Stimulated activated CD8-positive, alpha-beta memory T cell treated with anti-CD3 and anti-CD28 coated beads, Interleukin-12 subunit alpha, Interleukin-12 subunit beta, amount 100 ng/mL, for 1 hour (primary cell): ENCODE measurements around the gene TUBB3.
"Not testable (repeated sequence)": the region's sequence is repeated elsewhere in the genome, so short reads cannot be mapped to it uniquely, and the experiment has no call there.

Source experiments
- DNase-seq: peaks from one replicate; pipeline ENCODE4 v3.0.0-alpha.2; 2020; ENCODE audit warnings: low read depth

TUBB3 gene

GRCh38 chr16:89965447-89966225 is 42.5 kb downstream of the TUBB3 start:
- DNase-seq: no peak

DNA sequence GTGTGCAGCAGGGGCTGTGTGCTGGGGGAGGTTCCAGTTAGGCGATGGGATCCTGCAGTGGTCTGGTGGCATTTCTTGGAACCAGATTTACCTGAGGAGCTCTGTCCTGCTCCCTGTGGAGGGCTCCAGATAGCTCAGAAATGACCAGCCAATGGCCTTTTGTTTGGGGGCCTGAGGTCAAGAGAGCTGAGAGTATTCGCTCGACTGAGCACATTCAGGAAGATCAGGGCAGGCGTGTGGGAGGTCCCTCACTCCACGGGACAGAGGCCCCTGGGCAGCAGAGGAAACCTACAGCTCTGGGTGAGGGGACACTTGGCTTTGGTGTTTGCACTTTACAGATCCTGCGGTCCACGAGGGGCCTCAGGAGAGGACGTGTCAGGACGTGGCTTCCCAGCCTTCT is 43.6 kb downstream of the TUBB3 start:
- DNase-seq: no peak

- DNase-seq: not testable (repeated sequence)
Measured at GRCh38 chr16:89967436-89967835, 44.3 kb downstream of the TUBB3 start.

DNA sequence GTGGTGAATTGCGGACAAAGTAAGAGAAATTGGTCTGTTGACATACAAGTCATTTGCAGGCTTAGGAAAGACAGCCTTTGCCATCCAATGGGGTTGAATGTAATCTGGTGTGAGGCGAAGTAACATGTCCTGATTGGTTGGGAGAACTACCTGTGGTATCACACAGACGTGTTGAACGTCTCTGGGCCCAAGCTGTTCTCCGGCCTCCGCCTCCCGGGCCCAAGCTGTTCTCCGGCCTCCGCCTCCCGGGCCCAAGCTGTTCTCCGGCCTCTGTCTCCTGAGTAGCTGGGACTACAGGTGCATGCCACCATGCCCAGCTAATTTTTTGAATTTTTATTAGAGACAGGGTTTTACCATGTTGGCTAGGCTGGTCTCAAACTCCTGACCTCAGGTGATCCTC is 44.9 kb downstream of the TUBB3 start:
- not testable (repeated sequence) for DNase-seq

DNA sequence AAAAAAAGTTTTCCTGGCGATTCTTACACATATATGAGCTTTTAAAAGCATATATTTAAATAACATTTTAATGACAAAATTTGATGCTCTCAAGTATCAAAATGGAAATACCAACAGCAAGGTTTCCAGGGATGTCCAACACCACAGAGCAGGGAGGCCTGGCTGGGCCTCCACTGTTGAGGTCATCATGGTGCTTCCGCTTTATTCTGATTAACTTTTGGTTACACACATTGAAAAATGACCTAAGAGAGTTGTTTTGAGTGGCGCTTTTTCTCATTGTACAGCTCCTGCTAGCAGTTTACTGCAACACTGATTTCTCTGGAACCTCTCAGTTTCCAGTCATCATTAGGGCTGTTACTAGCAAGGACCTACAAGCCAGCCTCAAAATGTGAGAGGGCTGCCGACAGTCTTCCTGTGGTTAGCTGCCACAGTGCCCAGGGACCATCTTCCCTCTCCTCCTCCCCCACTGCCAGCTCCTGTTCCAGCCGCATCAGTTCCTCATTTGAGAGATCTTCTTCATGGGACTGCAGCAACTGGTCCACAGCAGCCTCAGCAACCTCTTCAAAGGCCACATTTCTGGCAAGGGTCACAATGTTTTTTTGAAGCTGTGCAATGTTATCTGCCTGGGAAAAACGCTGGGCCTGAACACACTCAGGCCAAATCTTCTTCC is 46.7 kb downstream of the TUBB3 start:
- no peak for DNase-seq

DNA sequence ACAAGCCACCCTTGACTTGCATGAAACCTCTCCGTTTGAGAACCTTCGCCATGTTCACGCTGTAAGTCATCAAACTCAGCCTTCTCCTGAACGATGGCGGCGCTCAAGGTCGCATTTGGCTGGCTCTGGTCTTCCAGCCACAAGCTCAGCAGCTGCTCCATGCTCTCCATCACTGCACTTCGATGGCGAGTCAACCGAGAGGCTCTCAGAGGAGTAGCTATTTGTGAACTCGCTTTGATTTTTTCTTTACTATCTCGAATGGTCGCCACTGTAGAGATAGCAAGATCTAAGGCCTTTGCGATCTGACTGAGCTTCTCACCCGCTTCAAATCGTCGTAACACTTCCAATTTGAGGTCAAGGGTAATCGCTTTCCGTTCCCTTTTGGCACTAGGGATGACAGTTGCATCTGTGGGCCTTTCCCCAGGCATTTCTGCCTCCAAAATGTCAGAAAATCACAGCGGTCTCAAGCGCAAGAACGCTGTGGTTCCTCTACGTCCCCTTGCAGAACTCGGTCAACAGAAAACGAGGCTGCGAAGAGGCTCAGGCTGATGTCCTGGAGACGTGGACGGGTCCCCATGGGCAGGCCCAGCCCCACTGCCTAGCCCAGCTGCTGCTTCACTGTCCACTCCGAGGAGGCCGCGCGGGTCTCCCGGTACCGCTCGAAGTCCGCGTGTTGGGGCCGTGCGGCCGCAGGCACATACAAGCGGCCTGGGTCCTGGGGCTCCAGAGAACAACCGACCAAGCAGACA is 48.5 kb downstream of the TUBB3 start:
- DNase-seq: no peak

DNA sequence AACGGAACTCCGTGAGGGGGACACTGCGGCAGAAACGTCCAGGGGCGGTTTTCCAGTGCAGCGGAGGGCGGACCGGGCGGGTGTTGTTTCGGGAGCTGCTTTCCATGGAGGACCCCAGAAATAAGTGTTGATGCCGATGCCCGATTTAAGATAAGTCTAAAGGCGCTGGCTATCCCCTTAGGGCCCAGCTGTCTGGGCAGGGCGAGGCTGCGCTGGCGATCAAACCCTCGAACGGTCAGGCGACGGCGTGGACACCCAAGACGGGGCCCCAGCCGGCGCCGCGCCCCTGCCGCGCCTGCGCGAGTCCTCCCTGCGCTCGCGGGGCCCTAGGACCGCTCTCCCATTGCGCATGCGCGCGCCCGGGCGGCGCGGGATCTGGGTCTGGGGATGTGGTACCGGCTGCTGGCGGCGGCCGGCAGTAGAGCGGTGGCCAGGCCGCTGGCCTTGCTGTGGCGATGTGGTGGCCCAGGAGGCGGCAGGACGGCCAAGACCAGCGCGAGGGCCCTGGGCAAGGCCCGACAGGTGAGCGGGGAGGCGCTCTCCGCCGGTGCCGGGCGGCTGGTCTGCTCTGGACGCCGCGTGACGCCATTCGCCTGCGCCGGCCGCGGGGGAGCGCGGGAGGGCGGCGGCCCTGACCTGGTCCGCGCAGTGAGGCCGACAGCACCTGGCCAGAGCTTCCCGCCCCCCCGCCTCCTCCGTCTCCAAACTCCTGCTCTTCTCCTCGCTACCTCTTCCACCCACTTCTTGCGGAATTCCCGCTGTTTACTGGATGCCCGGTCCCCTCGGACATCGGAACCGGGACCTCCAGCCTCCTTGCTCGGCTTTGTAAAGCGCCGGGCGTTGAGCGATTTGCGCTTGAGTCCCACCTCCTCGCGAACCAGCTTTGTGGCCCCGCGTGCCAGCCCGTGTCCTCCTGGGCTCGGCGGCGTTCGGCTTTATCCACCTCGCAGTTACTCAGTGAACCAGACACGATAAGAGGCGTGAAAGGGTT is 49.4 kb downstream of the TUBB3 start:
- peak; percentile 80 for DNase-seq

GRCh38 chr16:89973235-89973634 is 50.1 kb downstream of the TUBB3 start:
- no peak for DNase-seq

DNA sequence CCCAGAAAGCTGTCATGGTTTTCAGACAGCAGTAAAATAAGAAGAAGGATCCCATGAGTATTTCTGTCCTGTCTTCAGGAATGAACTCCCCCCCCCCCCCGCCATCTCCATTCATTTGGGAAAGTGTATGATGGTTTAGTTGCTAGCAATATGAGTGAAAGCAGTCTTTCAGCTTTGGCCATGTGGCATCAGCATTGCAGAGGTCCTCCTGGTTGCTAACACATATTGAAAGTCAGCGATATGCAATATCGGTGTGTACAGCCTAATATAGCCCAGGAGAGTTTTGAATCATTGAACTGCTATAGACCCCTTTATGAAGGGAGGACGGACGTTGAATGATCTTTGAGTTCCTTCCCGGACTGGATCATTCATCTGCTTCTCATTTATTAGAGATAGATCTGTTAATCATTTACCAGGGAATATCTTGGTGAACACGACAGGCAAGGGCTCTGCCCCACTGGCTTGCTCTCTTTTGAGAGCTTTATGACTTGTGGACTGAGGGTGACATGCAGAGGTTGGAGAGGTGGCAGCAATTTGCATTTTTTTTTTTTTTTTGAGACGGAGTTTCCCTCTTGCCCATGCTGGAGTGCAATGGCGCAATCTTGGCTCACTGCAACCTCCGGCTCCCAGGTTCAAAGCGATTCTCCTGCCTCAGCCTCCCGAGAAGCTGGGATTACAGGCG is 50.7 kb downstream of the TUBB3 start:
- DNase-seq: no peak

GRCh38 chr16:89974870-89975269 is 51.7 kb downstream of the TUBB3 start:
- DNase-seq: no peak

GRCh38 chr16:89981414-89981813 is 58.3 kb downstream of the TUBB3 start:
- no peak for DNase-seq

- DNase-seq: no peak
Measured at GRCh38 chr16:89982318-89982717, 59.2 kb downstream of the TUBB3 start.

DNA sequence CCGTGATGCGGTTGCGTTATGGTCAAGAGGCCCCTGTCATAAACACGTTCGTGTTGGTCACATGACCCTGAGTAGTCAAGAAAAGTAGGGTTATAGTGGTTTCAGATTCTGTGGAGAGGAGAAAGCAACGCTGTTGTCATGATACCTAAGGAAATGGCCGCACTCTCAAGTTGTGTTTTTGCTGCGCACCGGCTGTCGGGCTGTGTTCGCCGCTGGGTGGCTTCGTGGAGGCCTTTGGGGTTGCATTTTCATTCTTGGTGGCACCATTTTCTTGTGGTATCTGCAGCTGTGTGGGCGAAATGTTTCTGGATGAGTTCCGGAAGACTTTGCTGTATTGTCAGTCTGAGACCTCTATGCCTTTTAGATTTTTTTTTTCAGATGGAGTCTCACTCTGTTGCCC is 60.4 kb downstream of the TUBB3 start:
- DNase-seq: no peak

DNA sequence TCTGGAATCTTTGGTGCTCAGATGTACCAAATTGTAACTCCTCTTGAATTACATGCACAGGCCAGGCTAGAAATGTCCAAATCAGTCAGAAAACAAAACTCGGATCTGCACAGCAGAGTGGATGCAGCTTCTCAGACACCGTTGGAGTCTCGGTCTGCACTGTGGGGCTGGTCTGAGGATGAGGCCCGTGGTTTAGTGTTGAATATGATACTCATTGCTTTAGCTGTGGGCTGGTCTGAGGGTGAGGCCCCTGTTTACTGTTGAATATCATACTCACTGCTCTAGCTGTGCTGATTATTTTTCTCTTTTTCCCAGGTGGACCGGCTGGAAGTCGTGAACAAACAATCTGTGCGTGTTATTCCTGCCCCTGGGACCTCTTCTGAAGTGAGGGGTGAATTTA is 61.1 kb downstream of the TUBB3 start:
- DNase-seq: no peak

DNA sequence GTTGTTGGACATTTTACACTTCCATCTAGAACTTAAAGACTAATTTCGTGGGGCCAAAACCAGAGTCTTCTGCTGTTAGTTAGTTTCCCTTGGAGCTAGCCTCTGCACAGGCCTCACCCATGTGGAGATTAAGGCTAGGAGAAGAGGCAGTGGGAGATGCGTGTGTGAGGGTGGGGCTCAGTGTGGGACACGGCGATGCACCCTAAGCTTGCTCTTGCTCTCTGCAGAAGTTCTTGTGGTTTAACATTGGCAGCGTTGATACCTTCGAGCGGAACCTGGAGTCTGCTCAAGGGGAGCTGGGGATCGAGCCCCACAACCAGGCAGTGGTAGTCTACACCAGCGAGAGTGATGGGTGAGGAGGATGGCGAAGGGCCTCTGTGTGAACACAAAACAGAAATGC is 62.1 kb downstream of the TUBB3 start:
- DNase-seq: no peak
